ENCODE data around the gene SLC44A2.
A peak's percentile ranks its signal among the peaks of the same experiment; 100 is the strongest.

Gene SLC44A2

DNA sequence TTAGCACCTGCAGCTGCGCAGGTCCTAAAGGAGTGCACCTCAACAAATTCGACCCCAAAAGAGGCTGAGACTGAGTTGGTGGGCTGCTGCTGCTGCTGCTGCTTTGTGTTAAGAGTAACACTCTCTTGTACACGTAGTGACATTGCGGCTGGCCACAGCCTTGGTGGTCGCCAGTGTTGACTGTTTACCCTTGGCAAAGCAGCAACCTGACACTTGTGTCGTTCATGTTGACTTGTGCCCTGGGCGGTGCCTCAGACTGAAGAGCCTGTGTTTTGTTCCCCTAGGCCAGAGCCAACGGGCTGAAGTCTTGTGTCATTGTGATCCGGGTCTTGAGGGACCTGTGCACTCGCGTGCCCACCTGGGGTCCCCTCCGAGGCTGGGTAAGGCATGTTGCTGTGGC, 53.5 kb downstream of the SLC44A2 start:
- TF ChIP-seq, protein P1, sequence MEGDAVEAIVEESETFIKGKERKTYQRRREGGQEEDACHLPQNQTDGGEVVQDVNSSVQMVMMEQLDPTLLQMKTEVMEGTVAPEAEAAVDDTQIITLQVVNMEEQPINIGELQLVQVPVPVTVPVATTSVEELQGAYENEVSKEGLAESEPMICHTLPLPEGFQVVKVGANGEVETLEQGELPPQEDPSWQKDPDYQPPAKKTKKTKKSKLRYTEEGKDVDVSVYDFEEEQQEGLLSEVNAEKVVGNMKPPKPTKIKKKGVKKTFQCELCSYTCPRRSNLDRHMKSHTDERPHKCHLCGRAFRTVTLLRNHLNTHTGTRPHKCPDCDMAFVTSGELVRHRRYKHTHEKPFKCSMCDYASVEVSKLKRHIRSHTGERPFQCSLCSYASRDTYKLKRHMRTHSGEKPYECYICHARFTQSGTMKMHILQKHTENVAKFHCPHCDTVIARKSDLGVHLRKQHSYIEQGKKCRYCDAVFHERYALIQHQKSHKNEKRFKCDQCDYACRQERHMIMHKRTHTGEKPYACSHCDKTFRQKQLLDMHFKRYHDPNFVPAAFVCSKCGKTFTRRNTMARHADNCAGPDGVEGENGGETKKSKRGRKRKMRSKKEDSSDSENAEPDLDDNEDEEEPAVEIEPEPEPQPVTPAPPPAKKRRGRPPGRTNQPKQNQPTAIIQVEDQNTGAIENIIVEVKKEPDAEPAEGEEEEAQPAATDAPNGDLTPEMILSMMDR (IDR thresholded peaks at IDR 0.05; ENCODE audit: low read depth, low read length) = no peak
- TF ChIP-seq, protein P2, sequence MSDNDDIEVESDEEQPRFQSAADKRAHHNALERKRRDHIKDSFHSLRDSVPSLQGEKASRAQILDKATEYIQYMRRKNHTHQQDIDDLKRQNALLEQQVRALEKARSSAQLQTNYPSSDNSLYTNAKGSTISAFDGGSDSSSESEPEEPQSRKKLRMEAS (IDR thresholded peaks at IDR 0.05; ENCODE audit: low read depth, low read length) = no peak
- TF ChIP-seq MYC (IDR thresholded peaks at IDR 0.05; ENCODE audit: low read depth, low read length) (no peak), POLR2A (IDR thresholded peaks at IDR 0.05; ENCODE audit: extremely low read depth, insufficient read length) (no peak)
- DNase-seq (ENCODE audit: low read depth) = no peak
- no peak overlapping the region for H3K4me3 ChIP-seq (ENCODE audit: low read depth, low read length)

DNA sequence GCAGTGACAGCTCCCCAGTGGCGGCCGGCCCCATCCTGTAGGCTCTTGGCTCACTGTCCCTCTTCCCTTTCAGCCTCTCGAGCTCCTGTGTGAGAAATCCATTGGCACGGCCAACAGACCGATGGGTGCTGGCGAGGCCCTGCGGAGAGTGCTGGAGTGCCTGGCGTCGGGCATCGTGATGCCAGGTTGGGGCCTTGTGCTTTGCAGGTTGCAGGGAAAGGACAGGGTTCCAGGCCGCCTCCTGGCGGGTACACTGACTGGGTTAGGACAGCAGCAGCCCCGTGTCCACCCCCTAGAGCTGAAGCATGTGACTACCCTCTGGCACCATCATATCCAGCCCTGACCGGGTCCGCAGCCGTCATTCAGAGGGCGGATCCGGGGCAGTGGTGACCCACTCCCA, 54.4 kb downstream of the SLC44A2 start:
- no peak overlapping the region for H3K4me3 ChIP-seq (ENCODE audit: low read depth, low read length)
- TF ChIP-seq POLR2A (IDR thresholded peaks at IDR 0.05; ENCODE audit: extremely low read depth, insufficient read length) = peak; percentile 22
- no peak for TF ChIP-seq MYC (IDR thresholded peaks at IDR 0.05; ENCODE audit: low read depth, low read length)
- TF ChIP-seq, protein P1 (IDR thresholded peaks at IDR 0.05; ENCODE audit: low read depth, low read length) = no peak
- no peak for DNase-seq (ENCODE audit: low read depth)

DNA sequence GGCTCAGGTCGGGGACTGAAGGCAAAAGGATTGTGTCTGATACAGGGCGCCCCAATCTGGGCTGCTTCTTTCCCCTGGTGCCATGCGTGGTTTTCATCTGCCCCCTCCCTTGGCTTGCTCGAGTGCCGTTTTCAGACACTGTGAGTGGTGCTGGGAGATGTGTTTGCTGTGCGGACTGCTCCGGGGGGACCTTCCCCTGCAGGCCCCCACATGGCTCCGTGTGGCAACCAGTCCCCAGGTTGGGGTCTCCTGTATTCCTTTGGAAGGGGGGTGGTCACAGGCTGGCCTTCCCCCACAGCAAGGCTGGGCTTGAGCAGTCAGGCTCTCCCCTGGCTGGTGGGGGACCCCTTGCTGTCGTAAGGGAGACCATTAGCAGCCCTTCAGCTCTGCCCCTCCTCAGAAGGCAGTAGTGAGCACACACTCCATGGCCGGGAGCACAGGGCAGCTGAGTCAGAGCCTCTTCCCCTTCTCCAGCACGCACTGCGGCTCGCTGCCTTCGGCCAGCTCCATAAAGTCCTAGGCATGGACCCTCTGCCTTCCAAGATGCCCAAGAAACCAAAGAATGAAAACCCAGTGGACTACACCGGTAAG, 55.3 kb downstream of the SLC44A2 start:
- TF ChIP-seq, protein P2 (IDR thresholded peaks at IDR 0.05; ENCODE audit: low read depth, low read length) = no peak
- TF ChIP-seq MYC (IDR thresholded peaks at IDR 0.05; ENCODE audit: low read depth, low read length) = no peak
- TF ChIP-seq, protein P1 (IDR thresholded peaks at IDR 0.05; ENCODE audit: low read depth, low read length) = no peak
- TF ChIP-seq POLR2A (IDR thresholded peaks at IDR 0.05; ENCODE audit: extremely low read depth, insufficient read length) = no peak
- H3K4me3 ChIP-seq (ENCODE audit: low read depth, low read length) = no peak overlapping the region
- DNase-seq (ENCODE audit: low read depth) = no peak

DNA sequence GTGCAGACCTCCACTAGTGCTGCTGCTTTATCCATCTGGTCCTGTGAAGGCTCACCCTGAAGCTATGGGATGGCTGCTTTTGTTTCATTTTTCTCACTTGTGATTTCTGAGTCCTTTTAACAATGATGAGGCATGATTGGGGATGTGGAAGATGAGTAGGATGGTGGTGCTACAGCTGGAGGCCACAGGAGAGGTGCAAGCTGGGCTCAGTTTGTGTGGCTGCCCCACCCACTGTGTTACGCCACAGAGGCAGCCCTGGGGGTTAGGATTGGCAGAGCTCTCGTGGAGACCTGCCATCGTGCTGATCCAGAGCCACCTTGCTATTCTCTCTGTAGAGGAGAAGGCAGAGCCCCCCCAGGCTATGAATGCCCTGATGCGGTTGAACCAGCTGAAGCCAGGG, 56.3 kb downstream of the SLC44A2 start:
- TF ChIP-seq, protein P2 (IDR thresholded peaks at IDR 0.05; ENCODE audit: low read depth, low read length) = no peak
- TF ChIP-seq POLR2A (IDR thresholded peaks at IDR 0.05; ENCODE audit: extremely low read depth, insufficient read length) = peak; percentile 1
- no peak overlapping the region for H3K4me3 ChIP-seq (ENCODE audit: low read depth, low read length)
- DNase-seq (ENCODE audit: low read depth) = peak; percentile 49

DNA sequence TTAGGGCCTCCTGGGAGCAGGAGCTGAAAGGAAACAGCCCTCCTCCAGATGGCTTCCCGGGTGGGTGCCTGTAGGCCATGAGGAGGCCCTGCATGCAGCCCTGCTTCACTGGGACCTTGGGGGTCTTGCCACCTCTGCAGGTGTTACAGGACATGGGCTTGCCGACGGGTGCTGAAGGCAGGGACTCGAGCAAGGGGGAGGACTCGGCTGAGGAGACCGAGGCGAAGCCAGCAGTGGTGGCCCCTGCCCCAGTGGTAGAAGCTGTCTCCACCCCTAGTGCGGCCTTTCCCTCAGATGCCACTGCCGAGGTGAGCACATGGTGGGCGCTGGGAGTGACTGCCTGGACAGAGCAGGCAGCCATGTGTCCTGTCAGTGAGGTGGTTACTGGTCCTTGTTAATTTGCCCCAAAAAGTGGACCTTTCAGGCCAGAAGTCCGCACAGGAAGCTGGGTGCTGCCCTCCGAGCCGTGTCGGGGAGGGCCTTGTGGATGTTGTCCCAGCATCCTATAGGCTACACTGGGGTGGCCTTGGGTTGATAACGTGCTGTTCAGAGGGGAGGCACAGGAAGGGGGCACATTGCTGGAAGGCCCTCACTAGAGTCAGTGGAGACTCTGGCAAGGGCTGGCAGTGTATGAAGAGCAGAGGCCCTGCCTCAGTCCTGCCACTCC, 57.2 kb downstream of the SLC44A2 start:
- no peak for DNase-seq (ENCODE audit: low read depth)
- no peak for TF ChIP-seq POLR2A (IDR thresholded peaks at IDR 0.05; ENCODE audit: extremely low read depth, insufficient read length)
- TF ChIP-seq, protein P1 (IDR thresholded peaks at IDR 0.05; ENCODE audit: low read depth, low read length) = no peak
- TF ChIP-seq MYC (IDR thresholded peaks at IDR 0.05; ENCODE audit: low read depth, low read length) = no peak
- TF ChIP-seq, protein P2 (IDR thresholded peaks at IDR 0.05; ENCODE audit: low read depth, low read length) = no peak; the same call in 1 of the 2 replicates
- no peak overlapping the region for H3K4me3 ChIP-seq (ENCODE audit: low read depth, low read length)

DNA sequence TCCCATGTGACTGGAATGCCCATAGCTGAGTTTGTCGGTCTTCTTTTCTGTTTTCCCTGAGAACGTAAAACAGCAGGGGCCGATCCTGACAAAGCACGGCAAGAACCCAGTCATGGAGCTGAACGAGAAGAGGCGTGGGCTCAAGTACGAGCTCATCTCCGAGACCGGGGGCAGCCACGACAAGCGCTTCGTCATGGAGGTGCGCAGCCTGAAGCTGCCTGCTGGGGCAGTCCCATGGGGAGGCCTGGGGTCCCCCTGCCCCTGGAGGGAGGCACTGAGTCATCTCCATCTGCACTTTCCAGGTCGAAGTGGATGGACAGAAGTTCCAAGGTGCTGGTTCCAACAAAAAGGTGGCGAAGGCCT, 57.7 kb downstream of the SLC44A2 start:
- no peak for DNase-seq (ENCODE audit: low read depth)
- H3K4me3 ChIP-seq (ENCODE audit: low read depth, low read length) = no peak overlapping the region
- TF ChIP-seq, protein P2 (IDR thresholded peaks at IDR 0.05; ENCODE audit: low read depth, low read length) = no peak
- no peak for TF ChIP-seq MYC (IDR thresholded peaks at IDR 0.05; ENCODE audit: low read depth, low read length)
- TF ChIP-seq POLR2A (IDR thresholded peaks at IDR 0.05; ENCODE audit: extremely low read depth, insufficient read length) = no peak
- TF ChIP-seq, protein P1 (IDR thresholded peaks at IDR 0.05; ENCODE audit: low read depth, low read length) = no peak
